SK-N-SH (cell line): Measurements from ENCODE around the gene IL11. TPM values are rescaled to one million over a fixed set of nuclear protein-coding genes. Genes with fewer than 3 reads are reported as not detected.

ENCODE experiments used
- CTCF ChIA-PET: fragments of 300-600, 350-600 bp; formaldehyde crosslinking; extraction: SDS; loops from one replicate; lab custom pipeline; 2021; lab: Yijun Ruan, JAX
- POLR2A ChIA-PET: fragments of 350-600 bp; sonication (Branson Sonifier 250); formaldehyde crosslinking; extraction: SDS; loops from one replicate; lab custom pipeline; 2020; ENCODE audit warnings: antibody characterized with exemption, inconsistent platforms; lab: Yijun Ruan, JAX
- DNase-seq: peaks from one replicate; pipeline ENCODE4 v3.0.0; 2012
- H2AFZ ChIP-seq: fragments of 200-600 bp; sonication (generic); 2 replicates; pipeline ENCODE4 v1.8.1; 2016; ENCODE audit warnings: antibody characterized with exemption, mild to moderate bottlenecking, low read depth
- H3F3A ChIP-seq: fragments of 200-600 bp; sonication (generic); replicated peaks from 2 replicates; pipeline ENCODE3; 2016; ENCODE audit warnings: antibody characterized with exemption, mild to moderate bottlenecking; ENCODE audit not compliant: insufficient read depth
- H3K27ac ChIP-seq, 2 experiments: fragments of 200-500 bp in 1 of 2; fragments of 200-600 bp in 1 of 2; sonication (Bioruptor generic) in 1 of 2; sonication (generic), shearing (Covaris generic) in 1 of 2; 2 replicates each; pipeline versions ENCODE4 v1.5.1 to v1.6.1; 2014 to 2016; ENCODE audit warnings: low read depth in 2 of 2, inconsistent platforms in 1 of 2, low read length in 1 of 2, mild to moderate bottlenecking in 1 of 2, mixed read lengths in 1 of 2
- H3K27me3 ChIP-seq: fragments of 200-600 bp; sonication (generic), shearing (Covaris generic); 2 replicates; pipeline ENCODE4 v1.6.1; 2016; ENCODE audit warnings: mixed run types; ENCODE audit not compliant: insufficient read depth
- H3K36me3 ChIP-seq, 2 experiments: fragments of 200-500 bp in 1 of 2; fragments of 200-600 bp in 1 of 2; sonication (Bioruptor generic) in 1 of 2; sonication (generic) in 1 of 2; replicated peaks in 1 of 2; 2 replicates each; pipeline versions ENCODE3 to v1.5.1; 2014 to 2016; ENCODE audit warnings: low read length in 1 of 2, mild to moderate bottlenecking in 1 of 2; ENCODE audit not compliant: insufficient read depth in 2 of 2, control insufficient read depth in 1 of 2
- H3K4me1 ChIP-seq, 2 experiments: fragments of 200-500 bp in 1 of 2; fragments of 200-600 bp in 1 of 2; sonication (Bioruptor generic) in 1 of 2; sonication (generic), shearing (Covaris generic) in 1 of 2; 2 replicates each; pipeline versions ENCODE4 v1.5.1 to v1.6.1; 2014 to 2016; ENCODE audit warnings: low read depth in 1 of 2, low read length in 1 of 2, mixed run types in 1 of 2; ENCODE audit not compliant: insufficient read depth in 2 of 2, control insufficient read depth in 1 of 2
- H3K4me2 ChIP-seq: fragments of 200-600 bp; sonication (generic), shearing (Covaris generic); 2 replicates; pipeline ENCODE4 v1.6.1; 2017; ENCODE audit warnings: mixed run types
- H3K4me3 ChIP-seq, 2 experiments: fragments of 200-500 bp in 1 of 2; fragments of 200-600 bp in 1 of 2; sonication (Bioruptor generic) in 1 of 2; sonication (generic), shearing (Covaris generic) in 1 of 2; 2 replicates each; pipeline versions ENCODE4 v1.5.1 to v1.8.1; 2014 to 2016; ENCODE audit warnings: low read depth in 2 of 2, inconsistent platforms in 1 of 2, low read length in 1 of 2, mild to moderate bottlenecking in 1 of 2, mixed read lengths in 1 of 2, moderate library complexity in 1 of 2
- H3K79me2 ChIP-seq: fragments of 200-600 bp; sonication (generic); 2 replicates; pipeline ENCODE4 v1.8.1; 2017; ENCODE audit warnings: mild to moderate bottlenecking; ENCODE audit not compliant: insufficient read depth
- H3K9ac ChIP-seq: fragments of 200-600 bp; sonication (generic); 2 replicates; pipeline ENCODE4 v1.6.1; 2017; ENCODE audit warnings: mixed run types
- H3K9me2 ChIP-seq: fragments of 200-600 bp; sonication (generic); 2 replicates; pipeline ENCODE4 v1.6.1; 2017; ENCODE audit warnings: mixed run types
- H3K9me3 ChIP-seq: fragments of 200-600 bp; sonication (generic); 2 replicates; pipeline ENCODE4 v1.6.1; 2017; ENCODE audit warnings: mixed run types, mild to moderate bottlenecking, moderate library complexity
- H4K20me1 ChIP-seq: fragments of 200-600 bp; sonication (generic); 2 replicates; pipeline ENCODE4 v1.6.1; 2017; ENCODE audit warnings: mild to moderate bottlenecking, mixed run types; ENCODE audit not compliant: insufficient read depth
- CTCF ChIP-seq: fragments of 200-600 bp; sonication (generic); IDR thresholded peaks from 2 replicates; pipeline ENCODE4 v1.6.1; 2017; ENCODE audit warnings: antibody characterized with exemption, mild to moderate bottlenecking, moderate library complexity
- EZH2phosphoT487 ChIP-seq: fragments of 200-600 bp; sonication (generic); IDR thresholded peaks from 2 replicates; pipeline ENCODE4 v1.6.1; 2017; ENCODE audit warnings: low read depth, mixed run types, mild to moderate bottlenecking, antibody characterized with exemption, moderate library complexity, borderline replicate concordance
- GABPA ChIP-seq: IDR thresholded peaks from 2 replicates; pipeline ENCODE4 v1.4.0; 2012; ENCODE audit warnings: low read depth, mild to moderate bottlenecking
- GATA2 ChIP-seq: sonication (generic); formaldehyde crosslinking; IDR thresholded peaks from 2 replicates; pipeline ENCODE4 v1.5.0; 2020; ENCODE audit warnings: mild to moderate bottlenecking, missing genetic modification reagents
- JUND ChIP-seq: IDR thresholded peaks from 2 replicates; pipeline ENCODE4 v1.4.0; 2012
- MXI1 ChIP-seq: IDR thresholded peaks from 2 replicates; pipeline ENCODE4 v1.6.1; 2012; ENCODE audit warnings: mild to moderate bottlenecking, low read depth, low read length, improper control_type of control experiment
- POLR2AphosphoS5 ChIP-seq: IDR thresholded peaks from 2 replicates; pipeline ENCODE4 v1.6.1; 2012; ENCODE audit warnings: low read depth, low read length
- RFX5 ChIP-seq: IDR thresholded peaks from 2 replicates; pipeline ENCODE4 v1.6.1; 2012; ENCODE audit warnings: mild to moderate bottlenecking, improper control_type of control experiment, low read length
- RXRA ChIP-seq: IDR thresholded peaks from 2 replicates; pipeline ENCODE4 v1.4.0; 2012; ENCODE audit warnings: low read depth, mild to moderate bottlenecking, borderline replicate concordance
- TCF12 ChIP-seq: IDR thresholded peaks from 2 replicates; pipeline ENCODE4 v1.4.0; 2012
- TEAD4 ChIP-seq: IDR thresholded peaks from 2 replicates; pipeline ENCODE4 v1.4.0; 2012; ENCODE audit warnings: mild to moderate bottlenecking, borderline replicate concordance; ENCODE audit not compliant: insufficient read depth
- WGBS: methylation state at CpG from one replicate; pipeline ENCODE4 v1.1.6; 2017; ENCODE audit warnings: low lambda C conversion rate; 5-methylcytosine and 5-hydroxymethylcytosine counted together
- polyA plus RNA-seq, 3 experiments: library from polyadenylated mRNA; depleted of rRNA; stranded (reverse); fragments of >200 nt; gene quantifications; 2 replicates each; pipeline ENCODE4 v1.2.3, GENCODE V29; 2012
- TF ChIP-seq, protein P1 (sequence below): IDR thresholded peaks from 2 replicates; pipeline ENCODE4; 2012
- TF ChIP-seq, protein P2 (sequence below): IDR thresholded peaks from 2 replicates; pipeline ENCODE4 v1.4.0; 2012; ENCODE audit warnings: low read depth

Gene IL11
- polyA plus RNA-seq, 1 of the 3 experiments (the other 2 are of a cell fraction), result 13.2 TPM

- TF ChIP-seq CTCF (no peak), RFX5 (no peak)
- TF ChIP-seq, protein P1, sequence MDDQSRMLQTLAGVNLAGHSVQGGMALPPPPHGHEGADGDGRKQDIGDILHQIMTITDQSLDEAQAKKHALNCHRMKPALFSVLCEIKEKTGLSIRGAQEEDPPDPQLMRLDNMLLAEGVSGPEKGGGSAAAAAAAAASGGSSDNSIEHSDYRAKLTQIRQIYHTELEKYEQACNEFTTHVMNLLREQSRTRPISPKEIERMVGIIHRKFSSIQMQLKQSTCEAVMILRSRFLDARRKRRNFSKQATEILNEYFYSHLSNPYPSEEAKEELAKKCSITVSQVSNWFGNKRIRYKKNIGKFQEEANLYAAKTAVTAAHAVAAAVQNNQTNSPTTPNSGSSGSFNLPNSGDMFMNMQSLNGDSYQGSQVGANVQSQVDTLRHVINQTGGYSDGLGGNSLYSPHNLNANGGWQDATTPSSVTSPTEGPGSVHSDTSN, result no peak
- TF ChIP-seq, all 33 proteins: peak for 0
- Histone ChIP-seq H3K9me3 (no peaks in the 10 kb centered on the region), H3K79me2 (peaks cover 14% of the 10 kb centered on the region), H3K4me2 (no peak overlapping the region), H3K27ac (no peak overlapping the region), H3K36me3 (peaks cover 0 to 4% of the 10 kb centered on the region in 2 experiments), H2AFZ (no peak overlapping the region), H3K9me2 (no peaks in the 10 kb centered on the region), H3K4me1 (peaks cover 6 to 13% of the 10 kb centered on the region in 2 experiments; a peak in 1 of 4 replicates), H3F3A (peaks cover 22% of the 10 kb centered on the region), H3K4me3 (no peak overlapping the region), H3K27me3 (no peaks in the 10 kb centered on the region), H3K9ac (no peak overlapping the region), H4K20me1 (no peaks in the 10 kb centered on the region)
- ChIA-PET CTCF (no interaction called here), POLR2A (no interaction called here)
- DNase-seq, result no peak
- WGBS, result 88% methylated on average over 2 of the region's 3 CpGs
Observed at GRCh38 chr19:55366790-55367189, 3.5 kb downstream of the IL11 start.

GRCh38 chr19:55365964-55366363 is 4.3 kb downstream of the IL11 start:
- 98% methylated on average over 10 of the region's 19 CpGs for WGBS

More at GRCh38 chr19:55365964-55366363, 4.3 kb downstream of the IL11 start:
- H3K4me3 ChIP-seq, result no peak overlapping the region
- H3K27ac ChIP-seq, result no peak overlapping the region
- TF ChIP-seq EZH2phosphoT487 (no peak), GABPA (no peak), TCF12 (no peak), TEAD4 (no peak), MXI1 (no peak), RXRA (no peak), GATA2 (CRISPR knock-in tag) (no peak), CTCF (no peak), POLR2AphosphoS5 (no peak), JUND (no peak)
- TF ChIP-seq, protein P1, result no peak
- TF ChIP-seq, protein P2, sequence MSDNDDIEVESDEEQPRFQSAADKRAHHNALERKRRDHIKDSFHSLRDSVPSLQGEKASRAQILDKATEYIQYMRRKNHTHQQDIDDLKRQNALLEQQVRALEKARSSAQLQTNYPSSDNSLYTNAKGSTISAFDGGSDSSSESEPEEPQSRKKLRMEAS, result no peak
- H2AFZ ChIP-seq, result no peak overlapping the region
- no peaks in the 10 kb centered on the region for H3K9me3 ChIP-seq
- no peaks in the 10 kb centered on the region for H3K27me3 ChIP-seq
- no peak overlapping the region for H3K4me2 ChIP-seq
- peaks cover 14% of the 10 kb centered on the region for H3K79me2 ChIP-seq
- no peaks in the 10 kb centered on the region for H3K9me2 ChIP-seq
- ChIA-PET POLR2A (no interaction called here), CTCF (no interaction called here)
- peaks cover 13% of the 10 kb centered on the region for H3F3A ChIP-seq
- peaks cover 5 to 13% of the 10 kb centered on the region in 2 experiments; a peak in 1 of 4 replicates for H3K4me1 ChIP-seq
- no peaks in the 10 kb centered on the region for H4K20me1 ChIP-seq
- DNase-seq, result no peak
- no peak overlapping the region for H3K9ac ChIP-seq
- peaks cover 0 to 4% of the 10 kb centered on the region in 2 experiments for H3K36me3 ChIP-seq
